GM19351 (cell line): ENCODE data around the gene POLG.

ENCODE experiments used
- ATAC-seq: cut with Tn5 transposase; IDR thresholded peaks from one replicate; pipeline ENCODE4 v1.9.1; 2021; ENCODE audit warnings: mild to moderate bottlenecking, moderate library complexity; ENCODE audit not compliant: unreplicated experiment

Gene POLG

GRCh38 chr15:89370120-89370977, 35.7 kb upstream of the POLG start:
- ATAC-seq: no peak

- no peak for ATAC-seq
These were observed 34.8 kb upstream of the POLG start for GRCh38 chr15:89369341-89369947.

- ATAC-seq: no peak
These were observed 34.1 kb upstream of the POLG start for GRCh38 chr15:89368566-89369223.

GRCh38 chr15:89367485-89368451, 33.1 kb upstream of the POLG start:
- no peak for ATAC-seq

GRCh38 chr15:89366656-89367393, 32.2 kb upstream of the POLG start:
- ATAC-seq: no peak

GRCh38 chr15:89365462-89366065, 30.9 kb upstream of the POLG start:
- no peak for ATAC-seq

GRCh38 chr15:89364741-89365450, 30.3 kb upstream of the POLG start:
- ATAC-seq: no peak

GRCh38 chr15:89364341-89364740, 29.7 kb upstream of the POLG start:
- no peak for ATAC-seq

- no peak for ATAC-seq
These were observed 29.1 kb upstream of the POLG start for GRCh38 chr15:89363770-89364169.

GRCh38 chr15:89363133-89363532, 28.5 kb upstream of the POLG start:
- ATAC-seq: no peak

GRCh38 chr15:89362203-89363101, 27.8 kb upstream of the POLG start:
- ATAC-seq: no peak

GRCh38 chr15:89361451-89362202, 27.0 kb upstream of the POLG start:
- ATAC-seq: no peak

GRCh38 chr15:89360294-89360971, 25.8 kb upstream of the POLG start:
- no peak for ATAC-seq

- ATAC-seq: no peak
These were observed 25.1 kb upstream of the POLG start for GRCh38 chr15:89359471-89360293.

GRCh38 chr15:89358755-89359439, 24.3 kb upstream of the POLG start:
- ATAC-seq: peak; percentile 92
